Activated T-helper 1 cell treated with anti-CD3 and anti-CD28 coated beads, Interleukin-12 subunit alpha, Interleukin-12 subunit beta, Interleukin-2, Interleukin-4 antibody, amounts not matched to agents 30 ng/mL and 10 ng/mL and 1 ng/mL, durations not matched to agents 14 hours and 24 hours and 36 hours (primary cell): Measurements from ENCODE around the gene PSMD8. TPM values are rescaled to one million over a fixed set of nuclear protein-coding genes. Genes with fewer than 3 reads are reported as not detected.
"Not testable (repeated sequence)": the region's sequence is repeated elsewhere in the genome, so short reads cannot be mapped to it uniquely, and the experiment has no call there.

Experiments
- DNase-seq: peaks from one replicate; pipeline ENCODE4 v3.0.0; 2021; ENCODE audit warnings: low spot score
- H3K27ac Mint-ChIP-seq: one replicate; pipeline ENCODE4 v1.8.0; 2021; ENCODE audit warnings: mild to moderate bottlenecking, mixed read lengths
- H3K27me3 Mint-ChIP-seq: one replicate; pipeline ENCODE4 v1.8.0; 2022; ENCODE audit warnings: mild to moderate bottlenecking, moderate library complexity, mixed read lengths; ENCODE audit not compliant: insufficient read depth
- H3K36me3 Mint-ChIP-seq: one replicate; pipeline ENCODE4 v1.8.0; 2021; ENCODE audit warnings: low read depth, mixed read lengths
- H3K4me1 Mint-ChIP-seq: one replicate; pipeline ENCODE4 v1.8.0; 2021; ENCODE audit warnings: low read depth, mixed read lengths
- H3K4me3 Mint-ChIP-seq: one replicate; pipeline ENCODE4 v1.8.0; 2021; ENCODE audit warnings: mild to moderate bottlenecking, moderate library complexity, mixed read lengths
- H3K9me3 Mint-ChIP-seq: one replicate; pipeline ENCODE4 v1.8.0; 2021; ENCODE audit warnings: mixed read lengths
- intact Hi-C: fragments of 100-400 bp; cut with micrococcal nuclease; formaldehyde crosslinking; loops from one replicate; pipeline ENCODE4 v1.15.1; 2024
- total RNA-seq: library from RNA; stranded (reverse); gene quantifications from 2 replicates; pipeline ENCODE4 v1.2.3, GENCODE V29; 2022

The PSMD8 gene
- 292 and 298 TPM in 2 replicates for total RNA-seq

- DNase-seq = peak; percentile 98
- no peaks in the 10 kb centered on the region for H3K9me3 Mint-ChIP-seq
- H3K36me3 Mint-ChIP-seq = peaks cover 27% of the 10 kb centered on the region
- H3K4me3 Mint-ChIP-seq = peak within 1 kb of the TSS; percentile 100
- H3K27me3 Mint-ChIP-seq = peaks cover 3% of the 10 kb centered on the region
- H3K27ac Mint-ChIP-seq = peak within 1 kb of the TSS; percentile 99
- intact Hi-C loops = loop anchor here (1.0 kb wide), 12 partner anchors 12 to 525 kb away; partner anchors contain the start of genes EIF3K, NFKBIB, SIPA1L3 and SIRT2
- H3K4me1 Mint-ChIP-seq = peaks cover 31% of the 10 kb centered on the region
Measured at GRCh38 chr19:38374332-38375097, at the start of gene PSMD8. TSS of gene PSMD8 (plus strand) at chr19:38374571. CDS start at chr19:38374602, 31 bp downstream.

GRCh38 chr19:38326591-38326990, 47.8 kb upstream of the PSMD8 start:
- Mint-ChIP-seq H3K4me1 (peaks cover 15% of the 10 kb centered on the region), H3K9me3 (no peaks in the 10 kb centered on the region), H3K36me3 (peaks cover 27% of the 10 kb centered on the region), H3K27ac (no peak overlapping the region), H3K27me3 (no peaks in the 10 kb centered on the region), H3K4me3 (no peak overlapping the region)
- intact Hi-C loops = no loop called here
- no peak for DNase-seq

- Mint-ChIP-seq H3K9me3 (no peaks in the 10 kb centered on the region), H3K27me3 (no peaks in the 10 kb centered on the region), H3K4me3 (no peak overlapping the region), H3K27ac (no peak overlapping the region), H3K36me3 (peaks cover 24% of the 10 kb centered on the region), H3K4me1 (no peaks in the 10 kb centered on the region)
- no peak for DNase-seq
- intact Hi-C loops = loop anchor here (10.0 kb wide), 1 partner anchor 865 kb away; the partner anchor contains the start of genes ZNF569 and ZNF570
Measured at GRCh38 chr19:38329651-38330050, 44.7 kb upstream of the PSMD8 start.

- Mint-ChIP-seq H3K27ac (no peak overlapping the region), H3K27me3 (no peaks in the 10 kb centered on the region), H3K9me3 (no peaks in the 10 kb centered on the region), H3K36me3 (peaks cover 15% of the 10 kb centered on the region), H3K4me1 (no peaks in the 10 kb centered on the region), H3K4me3 (no peak overlapping the region)
- intact Hi-C loops = loop anchor here (10.0 kb wide), 1 partner anchor 867 kb away; the partner anchor contains the start of genes ZNF569 and ZNF570
- DNase-seq = no peak
Measured at GRCh38 chr19:38331728-38332127, 42.6 kb upstream of the PSMD8 start.

- intact Hi-C loops = loop anchor here (10.0 kb wide), 1 partner anchor 868 kb away; the partner anchor contains the start of genes ZNF569 and ZNF570
- Mint-ChIP-seq H3K4me1 (peaks cover 6% of the 10 kb centered on the region), H3K27ac (no peak overlapping the region), H3K36me3 (peaks cover 6% of the 10 kb centered on the region), H3K4me3 (no peak overlapping the region), H3K27me3 (no peaks in the 10 kb centered on the region), H3K9me3 (no peaks in the 10 kb centered on the region)
- no peak for DNase-seq
Measured at GRCh38 chr19:38333245-38333644, 41.1 kb upstream of the PSMD8 start.

- peak overlapping the region; percentile 99 for H3K27ac Mint-ChIP-seq
- no peaks in the 10 kb centered on the region for H3K27me3 Mint-ChIP-seq
- no peaks in the 10 kb centered on the region for H3K36me3 Mint-ChIP-seq
- no peaks in the 10 kb centered on the region for H3K9me3 Mint-ChIP-seq
- H3K4me1 Mint-ChIP-seq = peaks cover 6% of the 10 kb centered on the region
- intact Hi-C loops = loop anchor here (1.0 to 10.0 kb wide), 20 partner anchors 20 to 964 kb away; partner anchors contain the start of genes ECH1, EIF3K, FAM98C and MRPS12
- peak overlapping the region; percentile 94 for H3K4me3 Mint-ChIP-seq
- DNase-seq = peak; percentile 94
Measured at GRCh38 chr19:38335949-38336637, 38.3 kb upstream of the PSMD8 start.

DNA sequence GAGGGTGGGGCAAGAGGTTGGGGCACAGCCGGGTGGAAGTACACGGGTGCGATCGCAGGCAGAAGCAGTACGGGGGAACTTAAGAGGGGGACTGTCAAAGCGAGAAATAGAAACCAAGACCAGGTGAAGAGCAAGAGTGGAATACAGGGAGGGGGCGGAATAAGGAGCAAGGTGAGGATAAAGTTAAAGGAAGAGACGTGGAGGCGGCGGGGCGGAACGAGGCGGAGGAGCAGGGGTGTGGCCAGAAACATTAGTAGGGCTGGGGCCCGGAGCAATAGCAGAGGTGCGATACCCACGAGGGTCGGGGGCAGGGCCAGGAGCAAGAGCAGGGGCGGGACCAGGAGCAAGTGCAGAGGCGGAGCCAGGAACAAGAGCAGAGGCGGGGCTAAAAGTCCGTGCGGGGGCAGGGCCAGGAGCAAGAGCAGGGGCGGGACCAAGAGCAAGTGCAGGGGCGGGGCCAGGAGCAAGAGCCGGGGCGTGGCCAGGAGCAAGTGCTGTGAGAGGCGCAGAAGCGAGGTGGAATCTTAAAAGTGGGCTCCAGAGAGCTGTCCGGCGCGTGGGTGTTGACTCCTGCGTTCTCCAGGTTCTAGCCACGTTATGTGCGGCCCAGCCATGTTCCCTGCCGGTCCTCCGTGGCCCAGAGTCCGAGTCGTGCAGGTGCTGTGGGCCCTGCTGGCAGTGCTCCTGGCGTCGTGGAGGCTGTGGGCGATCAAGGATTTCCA, 37.6 kb upstream of the PSMD8 start:
- Mint-ChIP-seq H3K4me3 (peak overlapping the region; percentile 94), H3K27me3 (no peaks in the 10 kb centered on the region), H3K27ac (peak overlapping the region; percentile 99), H3K4me1 (peaks cover 6% of the 10 kb centered on the region), H3K36me3 (no peaks in the 10 kb centered on the region), H3K9me3 (no peaks in the 10 kb centered on the region)
- intact Hi-C loops = loop anchor here (1.0 to 10.0 kb wide), 11 partner anchors 26 to 964 kb away; partner anchors contain the start of genes ECH1, EIF3K, FAM98C and MRPS12
- DNase-seq = peak; percentile 94

- DNase-seq = no peak
- Mint-ChIP-seq H3K27ac (peak overlapping the region; percentile 99), H3K36me3 (no peaks in the 10 kb centered on the region), H3K27me3 (no peaks in the 10 kb centered on the region), H3K9me3 (no peaks in the 10 kb centered on the region), H3K4me3 (peak overlapping the region; percentile 94), H3K4me1 (peaks cover 6% of the 10 kb centered on the region)
- intact Hi-C loops = loop anchor here (2.0 to 10.0 kb wide), 4 partner anchors 65 to 965 kb away; partner anchors contain the start of genes FAM98C, ZNF527, ZNF569 and ZNF570
Measured at GRCh38 chr19:38337360-38337653, 37.1 kb upstream of the PSMD8 start.

DNA sequence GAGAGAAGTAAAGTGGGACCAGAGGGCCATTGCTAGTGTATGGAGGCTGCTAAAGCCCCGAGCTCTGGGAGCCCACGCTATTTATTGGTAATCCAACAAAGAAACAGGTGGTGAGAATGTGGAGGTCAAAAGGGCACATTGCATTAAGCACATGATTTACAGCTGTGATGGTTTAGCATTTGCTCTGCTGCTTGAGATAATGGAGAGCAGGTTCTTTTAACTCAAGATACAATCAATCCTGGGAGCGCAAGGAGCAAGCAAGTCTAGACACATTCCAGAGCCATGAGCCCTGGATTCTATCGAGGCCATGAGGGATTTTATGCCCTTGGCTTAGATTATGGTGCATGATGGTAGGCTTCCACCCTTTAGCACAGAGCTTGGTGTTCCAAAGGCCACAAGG, 35.4 kb upstream of the PSMD8 start:
- H3K4me1 Mint-ChIP-seq, H3K27ac Mint-ChIP-seq, H3K27me3 Mint-ChIP-seq, H3K36me3 Mint-ChIP-seq, H3K9me3 Mint-ChIP-seq, DNase-seq: not testable (repeated sequence)
- intact Hi-C loops = loop anchor here (5.0 to 10.0 kb wide), 2 partner anchors 874 to 967 kb away; partner anchors contain the start of genes ZNF527, ZNF569 and ZNF570
- peak overlapping the region; percentile 4 for H3K4me3 Mint-ChIP-seq

GRCh38 chr19:38340927-38341326, 33.4 kb upstream of the PSMD8 start:
- H3K4me3 Mint-ChIP-seq = no peak overlapping the region
- H3K27me3 Mint-ChIP-seq = no peaks in the 10 kb centered on the region
- peaks cover 6% of the 10 kb centered on the region for H3K4me1 Mint-ChIP-seq
- H3K27ac Mint-ChIP-seq = no peak overlapping the region
- intact Hi-C loops = no loop called here
- no peak for DNase-seq
- no peaks in the 10 kb centered on the region for H3K9me3 Mint-ChIP-seq
- no peaks in the 10 kb centered on the region for H3K36me3 Mint-ChIP-seq

- intact Hi-C loops = no loop called here
- peaks cover under 1% of the 10 kb centered on the region for H3K27me3 Mint-ChIP-seq
- H3K9me3 Mint-ChIP-seq = no peaks in the 10 kb centered on the region
- DNase-seq = no peak
- H3K27ac Mint-ChIP-seq = no peak overlapping the region
- no peak overlapping the region for H3K4me3 Mint-ChIP-seq
- H3K4me1 Mint-ChIP-seq = no peaks in the 10 kb centered on the region
- H3K36me3 Mint-ChIP-seq = no peaks in the 10 kb centered on the region
Measured at GRCh38 chr19:38346837-38347236, 27.5 kb upstream of the PSMD8 start.

- intact Hi-C loops = no loop called here
- no peaks in the 10 kb centered on the region for H3K36me3 Mint-ChIP-seq
- DNase-seq = no peak
- H3K4me1 Mint-ChIP-seq = no peaks in the 10 kb centered on the region
- no peak overlapping the region for H3K27ac Mint-ChIP-seq
- H3K27me3 Mint-ChIP-seq = peaks cover 10% of the 10 kb centered on the region
- no peaks in the 10 kb centered on the region for H3K9me3 Mint-ChIP-seq
- no peak overlapping the region for H3K4me3 Mint-ChIP-seq
Measured at GRCh38 chr19:38350883-38351282, 23.5 kb upstream of the PSMD8 start.
